22Rv1 (cell line): ENCODE data around the gene MPC1L.
"Not testable (repeated sequence)": the region's sequence is repeated elsewhere in the genome, so short reads cannot be mapped to it uniquely, and the experiment has no call there.

ENCODE experiments used
- ZFX ChIP-seq: fragments of 450-650 bp; IDR thresholded peaks from 2 replicates; pipeline ENCODE4 v1.6.1; 2017; ENCODE audit warnings: antibody characterized with exemption, borderline replicate concordance
- TF ChIP-seq, protein P1 (sequence below): fragments of 450-650 bp; IDR thresholded peaks from 2 replicates; pipeline ENCODE4 v1.5.1; 2017; ENCODE audit warnings: mild to moderate bottlenecking

DNA sequence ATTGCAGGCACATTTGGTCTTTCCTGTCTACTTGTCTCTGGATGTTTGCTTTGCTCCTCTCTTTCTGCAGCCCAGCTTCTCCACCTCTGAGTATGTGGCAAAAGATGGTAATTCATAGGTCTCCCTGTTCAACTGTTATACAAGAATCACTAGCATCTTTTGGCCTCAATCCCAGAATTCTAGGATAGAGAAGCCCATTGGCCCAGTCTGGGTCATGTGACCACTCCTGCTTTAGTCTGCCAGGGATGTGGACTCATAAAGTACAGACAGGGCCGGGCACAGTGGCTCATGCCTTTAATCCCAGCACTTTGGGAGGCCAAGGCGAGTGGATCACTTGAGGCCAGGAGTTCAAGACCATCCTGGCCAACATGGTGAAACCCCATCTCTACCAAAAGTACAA lies 47.8 kb upstream of the MPC1L start:
- TF ChIP-seq, protein P1, sequence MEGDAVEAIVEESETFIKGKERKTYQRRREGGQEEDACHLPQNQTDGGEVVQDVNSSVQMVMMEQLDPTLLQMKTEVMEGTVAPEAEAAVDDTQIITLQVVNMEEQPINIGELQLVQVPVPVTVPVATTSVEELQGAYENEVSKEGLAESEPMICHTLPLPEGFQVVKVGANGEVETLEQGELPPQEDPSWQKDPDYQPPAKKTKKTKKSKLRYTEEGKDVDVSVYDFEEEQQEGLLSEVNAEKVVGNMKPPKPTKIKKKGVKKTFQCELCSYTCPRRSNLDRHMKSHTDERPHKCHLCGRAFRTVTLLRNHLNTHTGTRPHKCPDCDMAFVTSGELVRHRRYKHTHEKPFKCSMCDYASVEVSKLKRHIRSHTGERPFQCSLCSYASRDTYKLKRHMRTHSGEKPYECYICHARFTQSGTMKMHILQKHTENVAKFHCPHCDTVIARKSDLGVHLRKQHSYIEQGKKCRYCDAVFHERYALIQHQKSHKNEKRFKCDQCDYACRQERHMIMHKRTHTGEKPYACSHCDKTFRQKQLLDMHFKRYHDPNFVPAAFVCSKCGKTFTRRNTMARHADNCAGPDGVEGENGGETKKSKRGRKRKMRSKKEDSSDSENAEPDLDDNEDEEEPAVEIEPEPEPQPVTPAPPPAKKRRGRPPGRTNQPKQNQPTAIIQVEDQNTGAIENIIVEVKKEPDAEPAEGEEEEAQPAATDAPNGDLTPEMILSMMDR = not testable (repeated sequence)
- TF ChIP-seq ZFX = not testable (repeated sequence)
